D721Med (cell line): ENCODE data around the gene FLYWCH1.
"Not testable (repeated sequence)": the region's sequence is repeated elsewhere in the genome, so short reads cannot be mapped to it uniquely, and the experiment has no call there.

Experiments
- DNase-seq: peaks from one replicate; pipeline ENCODE4 v3.0.0; 2011; ENCODE audit warnings: low spot score; ENCODE audit not compliant: insufficient read length
- FAIRE-seq: peaks from 2 replicates; lab custom pipeline; 2011; peaks lifted over from hg19 to GRCh38; lab: Jason Lieb, UNC
- TF ChIP-seq, protein P1 (sequence below): IDR thresholded peaks from 2 replicates; pipeline ENCODE4 v1.5.1; 2012; ENCODE audit warnings: mild to moderate bottlenecking, control low read depth; ENCODE audit not compliant: insufficient read depth; ENCODE audit errors: missing control alignments

The FLYWCH1 gene

GRCh38 chr16:2919511-2920255, 8.0 kb downstream of the FLYWCH1 start:
- FAIRE-seq (no peak), DNase-seq (peak; percentile 31)
- TF ChIP-seq, protein P1, sequence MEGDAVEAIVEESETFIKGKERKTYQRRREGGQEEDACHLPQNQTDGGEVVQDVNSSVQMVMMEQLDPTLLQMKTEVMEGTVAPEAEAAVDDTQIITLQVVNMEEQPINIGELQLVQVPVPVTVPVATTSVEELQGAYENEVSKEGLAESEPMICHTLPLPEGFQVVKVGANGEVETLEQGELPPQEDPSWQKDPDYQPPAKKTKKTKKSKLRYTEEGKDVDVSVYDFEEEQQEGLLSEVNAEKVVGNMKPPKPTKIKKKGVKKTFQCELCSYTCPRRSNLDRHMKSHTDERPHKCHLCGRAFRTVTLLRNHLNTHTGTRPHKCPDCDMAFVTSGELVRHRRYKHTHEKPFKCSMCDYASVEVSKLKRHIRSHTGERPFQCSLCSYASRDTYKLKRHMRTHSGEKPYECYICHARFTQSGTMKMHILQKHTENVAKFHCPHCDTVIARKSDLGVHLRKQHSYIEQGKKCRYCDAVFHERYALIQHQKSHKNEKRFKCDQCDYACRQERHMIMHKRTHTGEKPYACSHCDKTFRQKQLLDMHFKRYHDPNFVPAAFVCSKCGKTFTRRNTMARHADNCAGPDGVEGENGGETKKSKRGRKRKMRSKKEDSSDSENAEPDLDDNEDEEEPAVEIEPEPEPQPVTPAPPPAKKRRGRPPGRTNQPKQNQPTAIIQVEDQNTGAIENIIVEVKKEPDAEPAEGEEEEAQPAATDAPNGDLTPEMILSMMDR: peak; percentile 91

DNA sequence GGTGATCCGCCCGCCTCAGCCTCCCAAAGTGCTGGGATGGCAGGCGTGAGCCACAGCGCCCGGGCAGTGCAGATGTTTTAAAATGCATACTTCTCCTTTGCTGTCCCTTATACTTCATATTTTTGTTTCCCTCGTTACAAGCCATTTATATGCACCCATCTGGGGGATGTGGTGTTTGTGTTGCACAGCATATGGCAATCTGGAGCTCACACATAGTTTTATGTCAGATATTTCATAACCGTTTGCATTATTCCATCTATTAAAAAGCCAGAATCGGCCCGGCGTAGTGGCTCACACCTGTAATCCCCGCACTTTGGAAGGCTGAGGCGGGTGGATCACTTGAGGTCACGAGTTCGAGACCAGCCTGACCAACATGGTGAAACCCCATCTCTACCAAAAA, 11.8 kb downstream of the FLYWCH1 start:
- FAIRE-seq (no peak), DNase-seq (no peak)
- TF ChIP-seq, protein P1: no peak

- no peak for FAIRE-seq
- TF ChIP-seq, protein P1: no peak
- peak; percentile 3 for DNase-seq
These were observed 13.4 kb downstream of the FLYWCH1 start for GRCh38 chr16:2924901-2925755.

DNA sequence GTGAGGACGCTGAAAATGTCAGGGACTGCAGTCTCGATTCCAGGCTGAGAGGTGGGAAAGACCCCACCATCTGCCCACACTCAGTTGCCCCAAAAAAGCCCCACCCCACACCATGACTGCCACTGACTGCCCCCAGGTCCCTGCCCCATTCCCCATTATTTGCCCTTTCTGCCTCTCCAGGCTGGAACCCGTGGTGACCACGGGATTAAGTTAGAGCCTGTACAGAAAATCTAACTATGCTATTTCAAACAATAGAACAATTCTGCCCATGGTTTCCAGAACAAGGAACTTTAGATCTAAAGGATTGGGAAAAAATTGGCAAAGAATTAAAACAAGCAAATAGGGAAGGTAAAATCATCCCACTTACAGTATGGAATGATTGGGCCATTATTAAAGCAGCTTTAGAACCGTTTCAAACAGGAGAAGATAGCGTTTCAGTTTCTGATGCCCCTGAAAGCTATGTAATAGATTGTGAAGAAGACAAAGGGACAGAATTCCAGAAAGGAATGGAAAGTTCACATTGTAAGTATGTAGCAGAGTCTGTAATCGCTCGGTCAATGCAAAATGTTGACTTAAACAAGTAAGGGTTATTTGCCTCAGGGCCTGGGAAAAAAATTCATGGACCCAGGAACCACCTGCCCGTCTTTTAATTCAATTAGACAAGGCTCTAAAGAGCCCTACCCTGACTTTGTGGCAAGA, 14.4 kb downstream of the FLYWCH1 start:
- no peak for FAIRE-seq
- peak; percentile 10 for DNase-seq

DNA sequence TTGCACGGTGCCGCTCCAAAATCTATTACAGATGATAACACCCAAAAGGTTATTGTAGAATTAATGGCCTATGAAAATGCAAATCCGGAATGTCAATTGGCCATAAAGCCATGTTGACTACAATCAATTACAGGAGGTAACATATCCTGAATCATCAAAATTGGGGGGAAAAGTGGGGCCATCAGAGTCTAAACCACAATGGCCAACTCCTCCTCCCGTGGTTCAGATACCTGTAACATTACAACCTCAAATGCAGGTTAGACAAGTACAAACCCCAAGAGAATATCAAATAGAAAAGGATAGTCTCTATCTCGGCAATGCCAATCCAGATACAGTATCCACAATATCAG, 14.9 kb downstream of the FLYWCH1 start:
- no peak for DNase-seq
- FAIRE-seq: no peak
- TF ChIP-seq, protein P1: no peak

More for the DNA sequence above, 14.4 kb downstream of the FLYWCH1 start:
- TF ChIP-seq, protein P1: no peak

- FAIRE-seq (no peak), DNase-seq (peak; percentile 63)
- TF ChIP-seq, protein P1: peak; percentile 98
These were observed 15.4 kb downstream of the FLYWCH1 start for GRCh38 chr16:2927010-2927646.

- DNase-seq: peak; percentile 0
- not testable (repeated sequence) for FAIRE-seq
These were observed 16.4 kb downstream of the FLYWCH1 start for GRCh38 chr16:2928151-2928550.
